HG03095 (cell line): ENCODE data around the gene TAOK3.
"Not testable (repeated sequence)": the region's sequence is repeated elsewhere in the genome, so short reads cannot be mapped to it uniquely, and the experiment has no call there.

Experiments
- ATAC-seq: cut with Tn5 transposase; IDR thresholded peaks from one replicate; pipeline ENCODE4 v1.9.1; 2021; ENCODE audit warnings: moderate library complexity; ENCODE audit not compliant: unreplicated experiment

Gene TAOK3

GRCh38 chr12:118374126-118374725 lies 1.5 kb upstream of the TAOK3 start:
- ATAC-seq, result no peak

DNA sequence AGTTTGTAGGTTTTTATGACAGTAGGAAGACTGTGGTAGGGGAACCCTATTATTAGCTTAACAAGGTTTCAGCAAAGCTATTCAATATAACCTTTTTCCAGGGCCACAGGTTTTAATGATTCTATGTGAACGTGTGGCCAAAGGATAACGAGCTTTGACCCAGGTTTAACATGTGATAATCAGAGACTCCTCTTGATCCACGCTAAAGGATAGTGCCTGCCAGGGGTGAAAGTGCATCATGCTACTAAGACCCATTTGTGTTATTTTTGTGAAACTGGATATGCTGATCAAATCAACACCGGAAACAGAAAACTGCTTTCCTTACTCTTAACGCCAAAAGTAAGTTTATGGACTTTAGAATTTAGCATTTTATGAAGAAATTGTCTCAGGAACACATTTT lies 909 bp upstream of the TAOK3 start:
- ATAC-seq, result no peak

DNA sequence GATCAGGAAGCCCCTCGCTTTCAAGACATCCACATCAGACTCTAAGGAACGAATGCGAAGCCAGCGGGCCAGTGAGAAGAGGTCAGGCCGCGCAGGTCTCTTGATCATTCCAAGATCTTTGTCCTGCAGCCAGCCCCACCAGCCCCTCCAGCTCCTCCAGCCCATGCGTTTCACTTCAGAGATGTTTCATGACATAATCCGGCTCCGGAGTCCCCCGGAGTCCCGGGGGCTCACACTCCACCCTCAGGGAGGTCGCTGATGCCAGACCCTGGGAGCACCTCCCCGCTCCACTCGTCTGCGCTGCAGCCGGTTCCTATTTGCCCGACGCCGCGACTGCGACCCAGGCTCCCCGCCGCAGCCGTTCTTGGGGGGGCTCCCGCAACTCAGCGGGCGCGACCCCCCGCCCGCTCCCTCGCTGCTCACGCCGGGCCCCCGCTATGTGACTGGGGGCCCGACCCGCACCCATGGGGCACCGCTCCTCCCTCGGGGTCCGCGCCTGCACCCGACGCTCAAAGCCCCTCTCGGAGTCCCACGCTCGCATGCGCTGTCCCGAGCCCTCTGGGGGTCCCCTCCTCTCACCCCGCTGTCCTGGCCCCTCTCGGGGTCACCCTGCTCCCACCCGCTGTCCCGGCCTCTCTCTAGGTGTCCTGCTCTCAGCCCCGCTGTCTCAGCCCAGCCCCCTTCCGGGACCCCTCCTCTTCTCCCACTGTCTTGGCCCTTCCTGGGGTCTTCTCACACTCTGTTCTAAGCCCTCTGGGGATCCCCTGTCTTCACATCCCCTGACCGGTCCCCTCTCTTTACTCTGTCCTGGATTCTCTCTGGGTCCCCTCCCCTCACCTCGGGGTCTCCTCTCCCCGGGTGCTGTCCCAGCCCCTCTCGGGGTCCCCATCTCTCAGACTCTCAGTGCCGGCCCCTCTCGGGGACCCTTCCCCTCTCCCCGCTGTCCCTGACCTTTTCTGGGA lies 1.1 kb downstream of the TAOK3 start:
- ATAC-seq, result no peak

GRCh38 chr12:118370601-118371000 lies 2.1 kb downstream of the TAOK3 start:
- ATAC-seq, result no peak

- ATAC-seq, result no peak
Observed at GRCh38 chr12:118368821-118369220, 3.9 kb downstream of the TAOK3 start.

- ATAC-seq, result no peak
Observed at GRCh38 chr12:118361889-118362288, 10.8 kb downstream of the TAOK3 start.

DNA sequence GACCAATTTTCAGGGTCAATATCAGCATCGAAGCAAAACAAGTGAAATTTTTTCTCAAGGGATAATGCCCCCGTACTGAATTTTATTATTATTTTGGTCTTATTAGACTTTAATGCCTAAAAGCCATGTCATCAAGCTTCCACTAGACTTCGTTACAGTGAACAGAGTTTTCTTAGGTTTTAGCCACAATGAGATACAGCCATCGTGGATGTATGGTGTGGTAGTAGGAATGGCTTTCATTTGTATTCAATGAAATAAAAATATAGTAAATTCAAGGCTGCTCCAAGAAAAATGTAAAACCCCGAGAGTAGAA lies 11.7 kb downstream of the TAOK3 start:
- ATAC-seq, result no peak

GRCh38 chr12:118359541-118359915 lies 13.2 kb downstream of the TAOK3 start:
- ATAC-seq, result no peak

DNA sequence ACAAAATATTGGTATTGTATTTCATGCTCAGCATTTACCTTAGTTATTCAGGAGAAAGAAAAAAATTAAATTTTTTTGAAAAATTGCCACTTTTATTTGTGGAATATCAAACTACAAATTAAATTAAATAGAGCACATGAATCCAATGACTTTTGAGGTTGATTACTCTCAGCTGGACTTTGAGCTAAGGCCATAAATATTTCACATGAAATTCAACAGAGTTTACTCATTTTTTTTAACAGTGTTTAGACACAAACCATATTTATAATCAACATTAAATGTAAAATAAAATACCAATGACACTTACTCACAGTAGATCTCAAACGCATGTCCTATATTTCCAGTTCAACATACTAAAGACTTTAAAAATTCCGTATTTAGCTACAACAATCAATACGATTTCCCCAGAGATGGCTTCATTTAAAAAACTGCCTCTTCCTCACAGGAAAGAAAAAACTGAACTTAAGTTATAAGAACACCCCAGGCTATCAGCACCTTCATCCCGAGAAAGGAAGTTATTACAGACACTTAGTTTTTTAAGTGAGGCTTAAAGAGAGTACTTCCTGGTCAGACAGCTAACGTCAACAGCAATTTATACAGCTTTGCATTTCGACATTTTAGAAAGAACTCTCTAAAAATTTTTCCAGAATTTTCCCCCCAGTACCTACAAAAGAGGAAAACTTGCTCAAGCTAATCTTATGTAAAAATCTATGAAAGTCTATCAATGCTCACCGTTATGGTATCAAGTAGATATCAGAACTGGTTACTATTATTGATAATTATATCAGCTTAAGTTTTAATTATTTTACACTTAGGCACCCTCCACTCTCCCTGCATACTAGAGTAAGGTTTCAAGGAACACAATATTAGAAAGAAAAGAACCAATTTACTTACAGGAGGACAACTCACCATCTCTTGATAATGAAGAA lies 13.8 kb downstream of the TAOK3 start:
- no peak for ATAC-seq

DNA sequence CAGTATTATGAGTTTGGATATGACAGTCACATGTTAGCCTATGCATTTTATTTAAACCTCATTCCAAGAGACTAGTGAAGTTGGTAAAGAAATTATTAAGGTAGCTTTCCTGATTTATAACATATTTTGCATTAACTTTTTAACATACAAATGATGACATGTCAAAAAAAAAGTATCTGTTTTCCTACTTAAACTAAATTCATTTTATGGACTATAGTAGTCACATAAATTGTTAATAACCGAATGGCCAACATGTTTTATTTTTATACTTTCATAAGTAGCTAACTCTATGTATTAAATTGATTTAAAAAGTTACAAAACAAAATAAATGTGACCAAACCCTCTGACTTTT lies 14.7 kb downstream of the TAOK3 start:
- ATAC-seq, result no peak

- ATAC-seq, result peak; percentile 48
Observed at GRCh38 chr12:118357257-118358007, 15.3 kb downstream of the TAOK3 start.

GRCh38 chr12:118356809-118357256 lies 15.9 kb downstream of the TAOK3 start:
- no peak for ATAC-seq

DNA sequence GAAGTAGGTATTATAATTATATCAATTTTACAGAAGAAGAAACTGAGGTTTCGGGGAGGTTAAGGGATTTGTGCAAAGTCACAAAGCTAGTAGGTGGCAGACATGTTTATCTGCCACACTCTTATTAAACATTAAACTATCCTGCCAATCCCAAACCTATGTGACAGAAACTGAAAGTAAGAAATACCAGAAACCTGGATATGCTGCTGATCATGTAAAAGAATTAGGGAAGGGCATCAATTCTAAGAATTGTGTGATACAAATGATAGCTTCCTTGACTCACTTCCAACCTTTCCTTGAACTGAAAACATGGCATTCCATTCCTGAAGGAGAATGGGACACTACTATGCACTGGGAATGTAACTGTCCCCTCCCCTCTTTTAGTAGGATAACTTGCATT lies 16.9 kb downstream of the TAOK3 start:
- no peak for ATAC-seq

DNA sequence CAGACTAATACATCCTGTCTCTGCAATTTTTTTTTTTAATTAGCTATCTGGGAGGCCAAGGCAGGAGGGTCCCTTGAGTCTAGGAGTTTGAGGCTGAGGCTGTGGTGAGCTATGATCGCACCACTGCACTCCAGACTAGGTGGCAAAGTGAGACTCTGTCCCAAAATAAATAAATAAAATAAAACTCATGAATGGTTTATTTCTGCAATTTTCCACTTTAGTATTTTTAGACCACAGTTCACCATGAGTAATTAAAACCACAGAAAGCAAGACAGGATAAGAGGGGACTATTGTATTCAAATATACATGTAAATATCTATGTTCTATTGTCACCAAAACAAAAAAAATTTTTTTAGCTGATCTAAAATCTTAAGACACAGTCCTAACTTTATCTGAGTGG lies 17.8 kb downstream of the TAOK3 start:
- no peak for ATAC-seq

- ATAC-seq, result not testable (repeated sequence)
Observed at GRCh38 chr12:118354503-118354902, 18.2 kb downstream of the TAOK3 start.

DNA sequence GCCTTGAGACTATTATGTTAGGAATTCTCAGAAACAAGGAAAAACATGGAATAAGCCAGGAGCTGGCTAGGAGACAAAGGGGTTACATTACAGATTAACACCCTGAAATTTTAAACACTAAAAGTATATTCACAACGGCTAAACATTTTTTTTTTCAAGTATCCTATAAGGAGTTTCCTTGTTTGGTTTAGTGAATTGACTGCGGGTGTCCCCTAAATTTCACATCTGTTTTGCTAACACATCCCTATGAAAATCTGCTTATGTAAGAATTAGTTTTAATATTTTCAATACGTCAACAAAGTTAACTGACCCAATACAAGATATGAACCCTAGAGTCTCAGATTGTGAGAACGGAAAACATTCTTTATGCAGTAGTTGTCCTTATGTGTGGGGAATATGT lies 19.0 kb downstream of the TAOK3 start:
- no peak for ATAC-seq

- ATAC-seq, result no peak
Observed at GRCh38 chr12:118350908-118351559, 21.7 kb downstream of the TAOK3 start.

GRCh38 chr12:118347916-118348315 lies 24.8 kb downstream of the TAOK3 start:
- ATAC-seq, result no peak

DNA sequence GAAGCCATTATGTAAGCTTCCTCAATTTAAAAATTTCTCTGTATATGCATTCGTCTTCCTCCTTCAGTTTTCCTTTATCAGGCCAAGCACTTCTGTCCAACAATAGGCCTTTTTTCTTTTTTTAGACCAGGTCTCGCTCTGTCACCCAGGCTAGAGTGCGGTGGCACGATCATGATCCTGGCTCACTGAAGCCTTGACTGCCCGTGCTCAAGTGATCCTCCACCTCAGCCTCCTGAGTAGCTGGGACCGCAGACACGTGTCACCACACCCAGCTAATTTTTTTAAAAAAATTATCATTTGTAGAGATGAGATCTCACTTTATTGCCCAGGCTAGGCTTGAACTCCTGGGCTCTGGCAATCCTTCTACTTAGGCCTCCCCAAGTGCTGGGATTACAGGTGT lies 25.8 kb downstream of the TAOK3 start:
- ATAC-seq, result no peak

GRCh38 chr12:118345355-118345754 lies 27.4 kb downstream of the TAOK3 start:
- no peak for ATAC-seq
